Activated naive CD8-positive, alpha-beta T cell (primary cell): ENCODE results near the gene EMX2.

ENCODE experiments used
- H3K27ac Mint-ChIP-seq: one replicate; pipeline ENCODE4 v1.8.0; 2021; ENCODE audit warnings: mixed read lengths
- H3K27me3 Mint-ChIP-seq: one replicate; pipeline ENCODE4 v1.8.0; 2021; ENCODE audit warnings: mixed read lengths
- H3K36me3 Mint-ChIP-seq: one replicate; pipeline ENCODE4 v1.8.0; 2021; ENCODE audit warnings: mixed read lengths
- H3K4me1 Mint-ChIP-seq: one replicate; pipeline ENCODE4 v1.8.0; 2021; ENCODE audit warnings: low read depth, mixed read lengths
- H3K4me3 Mint-ChIP-seq: one replicate; pipeline ENCODE4 v1.8.0; 2021; ENCODE audit warnings: mild to moderate bottlenecking, mixed read lengths
- H3K9me3 Mint-ChIP-seq: one replicate; pipeline ENCODE4 v1.8.0; 2021; ENCODE audit warnings: low read depth, mixed read lengths

EMX2 gene

DNA sequence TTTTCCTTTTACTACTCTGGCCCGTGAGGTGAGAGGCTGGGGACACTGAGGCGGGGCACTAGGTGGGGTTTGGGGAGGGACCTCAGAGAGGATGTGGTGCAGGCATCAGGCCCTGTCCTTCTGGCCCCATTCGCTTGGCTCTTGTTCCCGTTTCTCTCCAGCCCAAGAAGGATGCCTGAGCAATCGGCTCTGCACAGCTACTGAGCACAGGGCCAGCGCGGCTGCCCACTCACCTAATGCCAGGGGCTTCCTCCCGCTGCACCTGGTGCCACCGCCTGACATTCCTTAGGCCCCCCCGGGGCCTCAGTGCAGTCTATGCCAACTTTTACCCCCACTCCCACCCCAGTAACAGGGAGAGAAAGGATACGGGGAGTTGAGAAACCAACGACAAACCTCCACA is 12.5 kb downstream of the EMX2 start:
- Mint-ChIP-seq H3K27me3 (peaks cover 30% of the 10 kb centered on the region), H3K36me3 (no peaks in the 10 kb centered on the region), H3K27ac (no peak overlapping the region), H3K4me1 (peaks cover 11% of the 10 kb centered on the region), H3K9me3 (no peaks in the 10 kb centered on the region), H3K4me3 (no peak overlapping the region)

- H3K4me1 Mint-ChIP-seq, result peaks cover 11% of the 10 kb centered on the region
- H3K27me3 Mint-ChIP-seq, result peaks cover 27% of the 10 kb centered on the region
- no peak overlapping the region for H3K27ac Mint-ChIP-seq
- H3K36me3 Mint-ChIP-seq, result no peaks in the 10 kb centered on the region
- H3K9me3 Mint-ChIP-seq, result no peaks in the 10 kb centered on the region
- no peak overlapping the region for H3K4me3 Mint-ChIP-seq
Observed at GRCh38 chr10:117555863-117556262, 13.3 kb downstream of the EMX2 start.

GRCh38 chr10:117556356-117556755 is 13.8 kb downstream of the EMX2 start:
- Mint-ChIP-seq H3K36me3 (no peaks in the 10 kb centered on the region), H3K27ac (no peak overlapping the region), H3K4me3 (no peak overlapping the region), H3K9me3 (no peaks in the 10 kb centered on the region), H3K4me1 (peaks cover 11% of the 10 kb centered on the region), H3K27me3 (peaks cover 25% of the 10 kb centered on the region)

DNA sequence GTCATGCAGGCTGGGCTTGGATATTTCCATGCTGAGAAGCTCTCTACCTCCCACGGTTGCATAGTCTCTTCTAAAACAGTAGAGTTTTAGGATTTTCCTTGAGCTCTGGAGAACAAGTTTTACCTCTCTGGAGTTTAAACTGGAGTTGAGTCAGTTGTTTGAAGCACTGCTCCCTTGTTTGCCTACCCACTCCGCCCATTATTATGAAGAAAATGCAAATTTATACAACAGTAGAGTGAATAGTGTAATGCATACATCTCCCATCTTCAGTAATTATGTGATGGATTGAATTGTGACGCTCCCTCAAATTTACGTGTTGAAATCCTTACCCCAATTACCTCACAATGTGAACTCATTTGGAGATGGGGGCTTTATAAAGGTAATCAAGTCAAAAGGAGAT is 17.2 kb downstream of the EMX2 start:
- no peaks in the 10 kb centered on the region for H3K9me3 Mint-ChIP-seq
- no peaks in the 10 kb centered on the region for H3K36me3 Mint-ChIP-seq
- no peak overlapping the region for H3K27ac Mint-ChIP-seq
- no peak overlapping the region for H3K4me3 Mint-ChIP-seq
- peaks cover 7% of the 10 kb centered on the region for H3K27me3 Mint-ChIP-seq
- no peaks in the 10 kb centered on the region for H3K4me1 Mint-ChIP-seq

DNA sequence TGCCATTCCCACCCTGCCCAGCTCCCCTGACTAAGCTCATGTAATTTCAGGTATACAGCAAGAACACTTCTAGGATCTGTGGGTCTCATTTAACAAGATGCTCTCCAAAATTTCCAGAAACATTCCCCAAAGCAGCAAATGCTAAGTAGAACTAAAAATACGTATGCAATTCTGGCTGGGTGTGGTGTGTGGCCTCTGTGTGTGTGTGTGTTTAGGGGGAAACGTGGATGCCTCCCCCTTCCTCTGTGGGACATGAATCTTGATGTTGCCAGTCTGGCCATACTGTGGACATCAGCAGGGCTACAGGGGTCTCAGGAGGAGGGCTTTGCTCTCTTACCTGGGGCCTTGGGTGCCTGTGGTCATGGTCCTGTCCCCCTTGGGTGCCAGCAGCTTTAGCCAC is 18.4 kb downstream of the EMX2 start:
- no peaks in the 10 kb centered on the region for H3K36me3 Mint-ChIP-seq

GRCh38 chr10:117562220-117562619 is 19.7 kb downstream of the EMX2 start:
- Mint-ChIP-seq H3K27ac (no peak overlapping the region), H3K36me3 (no peaks in the 10 kb centered on the region), H3K4me3 (no peak overlapping the region), H3K9me3 (no peaks in the 10 kb centered on the region), H3K27me3 (peaks cover 8% of the 10 kb centered on the region), H3K4me1 (no peaks in the 10 kb centered on the region)

More for the DNA sequence above, 18.4 kb downstream of the EMX2 start:
- Mint-ChIP-seq H3K27ac (no peak overlapping the region), H3K9me3 (no peaks in the 10 kb centered on the region), H3K4me1 (no peaks in the 10 kb centered on the region), H3K4me3 (no peak overlapping the region), H3K27me3 (peaks cover 8% of the 10 kb centered on the region)

DNA sequence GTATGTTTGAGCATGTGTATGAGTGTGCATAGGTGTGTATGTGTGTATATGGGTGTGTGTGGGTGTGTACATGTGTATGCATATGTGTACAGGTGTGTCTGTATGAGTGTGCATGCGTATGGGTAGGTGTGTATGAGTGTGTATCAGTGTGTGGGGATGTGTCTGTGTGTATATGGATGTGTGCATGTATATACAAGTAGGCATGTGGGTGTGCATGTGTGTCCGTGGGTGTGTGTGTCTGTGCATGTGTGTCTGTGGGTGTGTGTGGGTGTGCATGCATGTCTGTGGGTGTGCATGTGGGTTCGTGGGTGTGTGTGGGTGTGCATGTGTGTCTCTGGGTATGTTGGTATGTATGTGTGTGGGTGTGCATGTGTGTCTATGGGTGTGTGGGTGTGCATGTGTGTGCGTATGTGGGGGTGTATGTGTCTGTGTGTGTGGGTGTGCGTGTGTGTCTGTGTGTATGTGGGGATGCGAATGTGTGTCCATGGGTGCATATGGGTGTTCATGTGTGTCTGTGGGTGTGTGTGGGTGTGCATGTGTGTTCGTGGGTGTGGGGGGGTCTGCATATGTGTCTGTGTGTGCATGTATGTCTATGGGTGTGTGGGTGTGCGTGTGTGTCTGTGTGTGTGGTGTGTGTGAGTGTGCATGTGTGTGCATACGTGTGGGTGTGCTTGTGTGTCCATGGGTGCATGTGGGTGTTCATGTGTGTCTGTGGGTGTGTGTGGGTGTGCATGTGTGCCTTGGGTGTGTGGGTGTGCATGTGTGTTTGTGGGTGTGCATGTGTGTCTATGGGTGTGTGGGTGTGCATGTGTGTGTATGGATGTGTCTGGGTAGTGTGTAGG is 20.6 kb downstream of the EMX2 start:
- H3K9me3 Mint-ChIP-seq, result no peaks in the 10 kb centered on the region
- peaks cover 9% of the 10 kb centered on the region for H3K27me3 Mint-ChIP-seq
- H3K4me1 Mint-ChIP-seq, result no peaks in the 10 kb centered on the region
- H3K36me3 Mint-ChIP-seq, result no peaks in the 10 kb centered on the region
- H3K4me3 Mint-ChIP-seq, result no peak overlapping the region
- no peak overlapping the region for H3K27ac Mint-ChIP-seq

- H3K9me3 Mint-ChIP-seq, result no peaks in the 10 kb centered on the region
- H3K27me3 Mint-ChIP-seq, result peaks cover 9% of the 10 kb centered on the region
- H3K27ac Mint-ChIP-seq, result no peak overlapping the region
- no peaks in the 10 kb centered on the region for H3K4me1 Mint-ChIP-seq
- no peak overlapping the region for H3K4me3 Mint-ChIP-seq
- H3K36me3 Mint-ChIP-seq, result no peaks in the 10 kb centered on the region
Observed at GRCh38 chr10:117563780-117564179, 21.2 kb downstream of the EMX2 start.

GRCh38 chr10:117565068-117565467 is 22.5 kb downstream of the EMX2 start:
- no peaks in the 10 kb centered on the region for H3K36me3 Mint-ChIP-seq
- no peaks in the 10 kb centered on the region for H3K9me3 Mint-ChIP-seq

GRCh38 chr10:117568334-117568733 is 25.8 kb downstream of the EMX2 start:
- Mint-ChIP-seq H3K27me3 (peaks cover 10% of the 10 kb centered on the region), H3K4me1 (no peaks in the 10 kb centered on the region), H3K27ac (no peak overlapping the region), H3K4me3 (no peak overlapping the region), H3K9me3 (no peaks in the 10 kb centered on the region), H3K36me3 (no peaks in the 10 kb centered on the region)

More at GRCh38 chr10:117565068-117565467, 22.5 kb downstream of the EMX2 start:
- no peak overlapping the region for H3K4me3 Mint-ChIP-seq
- H3K27me3 Mint-ChIP-seq, result peaks cover 9% of the 10 kb centered on the region
- no peaks in the 10 kb centered on the region for H3K4me1 Mint-ChIP-seq
- no peak overlapping the region for H3K27ac Mint-ChIP-seq

DNA sequence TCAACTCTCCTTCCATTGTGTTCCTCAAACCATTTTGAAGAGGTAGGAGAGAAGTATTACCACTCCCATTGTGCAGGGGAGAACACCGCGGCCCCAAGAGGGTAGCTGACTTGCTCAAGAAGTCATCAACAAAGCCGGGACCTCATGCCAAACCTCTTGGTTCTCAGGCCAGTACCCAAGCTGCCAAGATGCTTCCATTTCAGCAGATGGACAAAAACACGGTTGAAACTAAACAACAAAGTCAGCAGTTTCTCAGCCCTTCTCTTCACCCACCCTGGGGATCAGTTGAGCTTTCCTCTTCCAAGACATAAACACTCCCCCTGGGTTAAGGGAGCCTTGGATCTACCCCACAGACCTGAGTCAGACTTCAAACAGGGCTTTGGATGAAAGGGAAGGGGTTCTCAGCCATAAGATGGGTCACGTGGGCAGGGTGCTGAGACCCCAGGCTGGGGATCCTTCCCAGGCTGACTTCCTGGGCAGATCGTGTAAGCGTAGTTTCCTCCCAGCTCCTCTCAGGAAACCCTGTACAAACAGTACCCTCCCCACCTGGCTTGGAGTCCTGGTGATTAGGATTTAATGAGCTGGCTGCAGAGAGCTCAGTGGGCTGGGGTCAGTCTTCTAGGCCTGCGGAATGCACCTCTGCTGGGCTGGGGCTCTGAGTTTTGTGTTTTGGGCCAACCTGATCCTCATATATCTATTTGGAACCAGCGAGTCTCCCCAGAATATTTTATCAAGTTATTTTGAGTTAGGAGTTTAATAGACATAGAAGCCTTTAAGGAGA is 27.3 kb downstream of the EMX2 start:
- Mint-ChIP-seq H3K9me3 (no peaks in the 10 kb centered on the region), H3K4me1 (no peaks in the 10 kb centered on the region), H3K36me3 (no peaks in the 10 kb centered on the region), H3K4me3 (no peak overlapping the region), H3K27me3 (peaks cover 10% of the 10 kb centered on the region), H3K27ac (no peak overlapping the region)

GRCh38 chr10:117570880-117571279 is 28.3 kb downstream of the EMX2 start:
- Mint-ChIP-seq H3K27ac (no peak overlapping the region), H3K4me3 (no peak overlapping the region), H3K36me3 (no peaks in the 10 kb centered on the region), H3K4me1 (no peaks in the 10 kb centered on the region), H3K9me3 (no peaks in the 10 kb centered on the region), H3K27me3 (peaks cover 12% of the 10 kb centered on the region)

- Mint-ChIP-seq H3K27me3 (peaks cover 11% of the 10 kb centered on the region), H3K4me1 (no peaks in the 10 kb centered on the region), H3K9me3 (no peaks in the 10 kb centered on the region), H3K36me3 (no peaks in the 10 kb centered on the region), H3K27ac (no peak overlapping the region), H3K4me3 (no peak overlapping the region)
Observed at GRCh38 chr10:117574498-117575146, 32.1 kb downstream of the EMX2 start.

DNA sequence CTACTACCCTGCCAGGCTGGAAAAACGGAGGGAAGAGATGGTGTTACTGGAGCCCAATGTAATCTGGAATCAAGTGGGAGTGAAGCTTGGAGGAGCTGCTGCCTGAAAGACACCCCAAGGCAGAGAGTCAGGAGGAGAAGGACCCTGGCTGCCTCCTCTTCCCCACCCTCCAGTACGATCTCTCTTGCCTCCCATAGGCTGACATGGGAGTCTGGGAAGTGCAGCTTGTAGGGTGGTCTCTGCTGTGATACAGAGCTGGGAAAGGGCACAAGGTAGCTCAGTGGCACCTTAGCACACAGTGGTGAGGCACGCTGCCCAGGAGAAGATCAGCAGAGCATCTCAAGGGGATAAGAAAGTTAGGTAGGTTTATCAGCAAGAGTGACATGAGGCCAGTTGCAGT is 35.9 kb downstream of the EMX2 start:
- H3K9me3 Mint-ChIP-seq, result no peaks in the 10 kb centered on the region
- no peaks in the 10 kb centered on the region for H3K4me1 Mint-ChIP-seq
- H3K36me3 Mint-ChIP-seq, result no peaks in the 10 kb centered on the region
- no peak overlapping the region for H3K27ac Mint-ChIP-seq
- H3K27me3 Mint-ChIP-seq, result peaks cover 9% of the 10 kb centered on the region
- no peak overlapping the region for H3K4me3 Mint-ChIP-seq

GRCh38 chr10:117578999-117579590 is 36.5 kb downstream of the EMX2 start:
- H3K27ac Mint-ChIP-seq, result no peak overlapping the region
- no peaks in the 10 kb centered on the region for H3K36me3 Mint-ChIP-seq
- no peaks in the 10 kb centered on the region for H3K9me3 Mint-ChIP-seq
- no peak overlapping the region for H3K4me3 Mint-ChIP-seq
- H3K4me1 Mint-ChIP-seq, result no peaks in the 10 kb centered on the region
- H3K27me3 Mint-ChIP-seq, result peaks cover 9% of the 10 kb centered on the region
